Kidney epithelial cell (primary cell): ENCODE measurements around the gene CREG1. TPM values are rescaled to one million over a fixed set of nuclear protein-coding genes. Genes with fewer than 3 reads are reported as not detected.
"Not testable (repeated sequence)": the region's sequence is repeated elsewhere in the genome, so short reads cannot be mapped to it uniquely, and the experiment has no call there.

ENCODE experiments used
- DNase-seq: peaks from one replicate; pipeline ENCODE4 v3.0.0-alpha.2; 2010; ENCODE audit warnings: low read depth
- H3K27me3 ChIP-seq: 2 replicates; pipeline ENCODE4 v1.6.0; 2011; ENCODE audit warnings: low read length; ENCODE audit not compliant: control insufficient read depth, insufficient read depth
- H3K36me3 ChIP-seq: 2 replicates; pipeline ENCODE4 v1.5.1; 2011; ENCODE audit warnings: low read length; ENCODE audit not compliant: control insufficient read depth, insufficient read depth
- H3K4me3 ChIP-seq: 2 replicates; pipeline ENCODE4 v1.5.1; 2011; ENCODE audit warnings: low read depth, mild to moderate bottlenecking, control low read depth, low read length
- CTCF ChIP-seq: IDR thresholded peaks from 2 replicates; pipeline ENCODE4 v1.5.1; 2011; ENCODE audit warnings: mild to moderate bottlenecking, moderate library complexity, low read length, control low read depth, inconsistent platforms; ENCODE audit not compliant: insufficient read depth, poor library complexity, severe bottlenecking
- total RNA-seq: library from RNA; depleted of rRNA; stranded (reverse); fragments of >200 nt; gene quantifications from 2 replicates; pipeline ENCODE4 v1.2.3, GENCODE V29; 2015

The CREG1 gene
- total RNA-seq, 1 donor from 2014 or later = 57.3 TPM

- no peak for TF ChIP-seq CTCF
- H3K27me3 ChIP-seq = no peaks in the 10 kb centered on the region
- no peak for DNase-seq
- H3K4me3 ChIP-seq = no peak overlapping the region
- H3K36me3 ChIP-seq = no peaks in the 10 kb centered on the region
Observed at GRCh38 chr1:167562702-167563101, 9.1 kb upstream of the CREG1 start.

- H3K27me3 ChIP-seq = no peaks in the 10 kb centered on the region
- no peak for DNase-seq
- no peak overlapping the region for H3K4me3 ChIP-seq
- H3K36me3 ChIP-seq = no peaks in the 10 kb centered on the region
- TF ChIP-seq CTCF = no peak
Observed at GRCh38 chr1:167561753-167562152, 8.2 kb upstream of the CREG1 start.

- DNase-seq = no peak
- no peak overlapping the region for H3K4me3 ChIP-seq
- no peaks in the 10 kb centered on the region for H3K27me3 ChIP-seq
- no peaks in the 10 kb centered on the region for H3K36me3 ChIP-seq
- TF ChIP-seq CTCF = peak; percentile 88
Observed at GRCh38 chr1:167555971-167556714, 2.6 kb upstream of the CREG1 start.

GRCh38 chr1:167555072-167555471, 1.5 kb upstream of the CREG1 start:
- not testable (repeated sequence) for H3K36me3 ChIP-seq, H3K27me3 ChIP-seq, H3K4me3 ChIP-seq, DNase-seq

- H3K4me3 ChIP-seq = peak overlapping the region; percentile 61
- TF ChIP-seq CTCF = no peak
- H3K27me3 ChIP-seq = no peaks in the 10 kb centered on the region
- H3K36me3 ChIP-seq = no peaks in the 10 kb centered on the region
- DNase-seq = no peak
Observed at GRCh38 chr1:167554028-167554779, 642 bp upstream of the CREG1 start.

DNA sequence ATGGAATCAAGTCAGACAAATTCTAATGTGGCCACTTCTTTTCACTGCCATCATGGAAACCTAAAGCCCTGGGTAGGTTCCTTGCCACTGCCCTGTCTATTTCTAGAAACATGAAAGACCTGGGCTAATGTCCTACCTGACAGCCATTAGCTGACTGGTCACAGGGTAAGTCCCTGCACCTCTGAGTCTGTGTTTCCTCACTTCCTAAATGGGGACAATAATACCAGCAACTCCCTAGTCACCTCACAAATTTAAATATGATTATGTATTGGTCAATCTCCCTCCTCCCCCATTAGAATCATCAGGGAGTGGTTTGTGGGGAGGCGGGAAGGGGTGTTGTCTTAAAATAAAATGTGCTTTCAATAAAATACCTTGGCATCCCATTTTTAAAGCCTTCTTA, 2.2 kb downstream of the CREG1 start:
- TF ChIP-seq CTCF = no peak
- H3K36me3 ChIP-seq = no peaks in the 10 kb centered on the region
- H3K27me3 ChIP-seq = no peaks in the 10 kb centered on the region
- no peak overlapping the region for H3K4me3 ChIP-seq
- DNase-seq = no peak
